ENCODE results near the gene EMP1. TPM values are rescaled to one million over a fixed set of nuclear protein-coding genes. Genes with fewer than 3 reads are reported as not detected.

The EMP1 gene
- total and polyA plus RNA-seq, 2 experiments from 2014 or later = 0.07 to 0.39 TPM

GRCh38 chr12:13247596-13247995 lies 51.1 kb downstream of the EMP1 start:
- no peak overlapping the region; the same call in 1 of the 2 replicates for H2AFZ ChIP-seq
- Mint-ChIP-seq H3K4me1 (no peaks in the 10 kb centered on the region), H3K9me3 (no peaks in the 10 kb centered on the region), H3K36me3 (ENCODE audit: low read depth) (no peaks in the 10 kb centered on the region), H3K27ac (no peak overlapping the region), H3K4me3 (no peak overlapping the region), H3K27me3 (ENCODE audit: insufficient read depth, low read depth, poor library complexity) (no peaks in the 10 kb centered on the region)
- H3K4me3 ChIP-seq = no peak overlapping the region
- no peaks in the 10 kb centered on the region for H3K27me3 ChIP-seq (ENCODE audit: insufficient read depth)
- H3K27ac ChIP-seq (ENCODE audit: low read depth) = no peak overlapping the region
- no peaks in the 10 kb centered on the region for H3F3A ChIP-seq (replicated peaks; ENCODE audit: low read depth)
- no peaks in the 10 kb centered on the region for H3K36me3 ChIP-seq (ENCODE audit: insufficient read depth)
- ATAC-seq = no peak
- no peak overlapping the region for H3K4me2 ChIP-seq
- no peaks in the 10 kb centered on the region for H3K79me2 ChIP-seq (replicated peaks; ENCODE audit: insufficient read depth)
- no peak for TF ChIP-seq JUNB (IDR thresholded peaks at IDR 0.05; ENCODE audit: unreplicated experiment)
- TF ChIP-seq REST (IDR thresholded peaks at IDR 0.05; ENCODE audit: unreplicated experiment) = no peak
- no peak for TF ChIP-seq STAT1 (IDR thresholded peaks at IDR 0.05; ENCODE audit: unreplicated experiment)
- TF ChIP-seq POLR2AphosphoS5 (IDR thresholded peaks at IDR 0.05; ENCODE audit: low read depth) = no peak
- no peak for TF ChIP-seq NANOG (IDR thresholded peaks at IDR 0.05; ENCODE audit: borderline replicate concordance)
- TF ChIP-seq ZNF114 (CRISPR knock-in tag; IDR thresholded peaks at IDR 0.05) = no peak
- TF ChIP-seq, protein P1, sequence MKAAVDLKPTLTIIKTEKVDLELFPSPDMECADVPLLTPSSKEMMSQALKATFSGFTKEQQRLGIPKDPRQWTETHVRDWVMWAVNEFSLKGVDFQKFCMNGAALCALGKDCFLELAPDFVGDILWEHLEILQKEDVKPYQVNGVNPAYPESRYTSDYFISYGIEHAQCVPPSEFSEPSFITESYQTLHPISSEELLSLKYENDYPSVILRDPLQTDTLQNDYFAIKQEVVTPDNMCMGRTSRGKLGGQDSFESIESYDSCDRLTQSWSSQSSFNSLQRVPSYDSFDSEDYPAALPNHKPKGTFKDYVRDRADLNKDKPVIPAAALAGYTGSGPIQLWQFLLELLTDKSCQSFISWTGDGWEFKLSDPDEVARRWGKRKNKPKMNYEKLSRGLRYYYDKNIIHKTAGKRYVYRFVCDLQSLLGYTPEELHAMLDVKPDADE (IDR thresholded peaks at IDR 0.05) = no peak
- TF ChIP-seq EZH2 (IDR thresholded peaks at IDR 0.05; ENCODE audit: low read depth, unreplicated experiment) = no peak
- no peak for TF ChIP-seq CTCF (conservative IDR thresholded peaks at IDR 0.05; ENCODE audit: low read depth in 2 of 2)
- TF ChIP-seq, protein P2, sequence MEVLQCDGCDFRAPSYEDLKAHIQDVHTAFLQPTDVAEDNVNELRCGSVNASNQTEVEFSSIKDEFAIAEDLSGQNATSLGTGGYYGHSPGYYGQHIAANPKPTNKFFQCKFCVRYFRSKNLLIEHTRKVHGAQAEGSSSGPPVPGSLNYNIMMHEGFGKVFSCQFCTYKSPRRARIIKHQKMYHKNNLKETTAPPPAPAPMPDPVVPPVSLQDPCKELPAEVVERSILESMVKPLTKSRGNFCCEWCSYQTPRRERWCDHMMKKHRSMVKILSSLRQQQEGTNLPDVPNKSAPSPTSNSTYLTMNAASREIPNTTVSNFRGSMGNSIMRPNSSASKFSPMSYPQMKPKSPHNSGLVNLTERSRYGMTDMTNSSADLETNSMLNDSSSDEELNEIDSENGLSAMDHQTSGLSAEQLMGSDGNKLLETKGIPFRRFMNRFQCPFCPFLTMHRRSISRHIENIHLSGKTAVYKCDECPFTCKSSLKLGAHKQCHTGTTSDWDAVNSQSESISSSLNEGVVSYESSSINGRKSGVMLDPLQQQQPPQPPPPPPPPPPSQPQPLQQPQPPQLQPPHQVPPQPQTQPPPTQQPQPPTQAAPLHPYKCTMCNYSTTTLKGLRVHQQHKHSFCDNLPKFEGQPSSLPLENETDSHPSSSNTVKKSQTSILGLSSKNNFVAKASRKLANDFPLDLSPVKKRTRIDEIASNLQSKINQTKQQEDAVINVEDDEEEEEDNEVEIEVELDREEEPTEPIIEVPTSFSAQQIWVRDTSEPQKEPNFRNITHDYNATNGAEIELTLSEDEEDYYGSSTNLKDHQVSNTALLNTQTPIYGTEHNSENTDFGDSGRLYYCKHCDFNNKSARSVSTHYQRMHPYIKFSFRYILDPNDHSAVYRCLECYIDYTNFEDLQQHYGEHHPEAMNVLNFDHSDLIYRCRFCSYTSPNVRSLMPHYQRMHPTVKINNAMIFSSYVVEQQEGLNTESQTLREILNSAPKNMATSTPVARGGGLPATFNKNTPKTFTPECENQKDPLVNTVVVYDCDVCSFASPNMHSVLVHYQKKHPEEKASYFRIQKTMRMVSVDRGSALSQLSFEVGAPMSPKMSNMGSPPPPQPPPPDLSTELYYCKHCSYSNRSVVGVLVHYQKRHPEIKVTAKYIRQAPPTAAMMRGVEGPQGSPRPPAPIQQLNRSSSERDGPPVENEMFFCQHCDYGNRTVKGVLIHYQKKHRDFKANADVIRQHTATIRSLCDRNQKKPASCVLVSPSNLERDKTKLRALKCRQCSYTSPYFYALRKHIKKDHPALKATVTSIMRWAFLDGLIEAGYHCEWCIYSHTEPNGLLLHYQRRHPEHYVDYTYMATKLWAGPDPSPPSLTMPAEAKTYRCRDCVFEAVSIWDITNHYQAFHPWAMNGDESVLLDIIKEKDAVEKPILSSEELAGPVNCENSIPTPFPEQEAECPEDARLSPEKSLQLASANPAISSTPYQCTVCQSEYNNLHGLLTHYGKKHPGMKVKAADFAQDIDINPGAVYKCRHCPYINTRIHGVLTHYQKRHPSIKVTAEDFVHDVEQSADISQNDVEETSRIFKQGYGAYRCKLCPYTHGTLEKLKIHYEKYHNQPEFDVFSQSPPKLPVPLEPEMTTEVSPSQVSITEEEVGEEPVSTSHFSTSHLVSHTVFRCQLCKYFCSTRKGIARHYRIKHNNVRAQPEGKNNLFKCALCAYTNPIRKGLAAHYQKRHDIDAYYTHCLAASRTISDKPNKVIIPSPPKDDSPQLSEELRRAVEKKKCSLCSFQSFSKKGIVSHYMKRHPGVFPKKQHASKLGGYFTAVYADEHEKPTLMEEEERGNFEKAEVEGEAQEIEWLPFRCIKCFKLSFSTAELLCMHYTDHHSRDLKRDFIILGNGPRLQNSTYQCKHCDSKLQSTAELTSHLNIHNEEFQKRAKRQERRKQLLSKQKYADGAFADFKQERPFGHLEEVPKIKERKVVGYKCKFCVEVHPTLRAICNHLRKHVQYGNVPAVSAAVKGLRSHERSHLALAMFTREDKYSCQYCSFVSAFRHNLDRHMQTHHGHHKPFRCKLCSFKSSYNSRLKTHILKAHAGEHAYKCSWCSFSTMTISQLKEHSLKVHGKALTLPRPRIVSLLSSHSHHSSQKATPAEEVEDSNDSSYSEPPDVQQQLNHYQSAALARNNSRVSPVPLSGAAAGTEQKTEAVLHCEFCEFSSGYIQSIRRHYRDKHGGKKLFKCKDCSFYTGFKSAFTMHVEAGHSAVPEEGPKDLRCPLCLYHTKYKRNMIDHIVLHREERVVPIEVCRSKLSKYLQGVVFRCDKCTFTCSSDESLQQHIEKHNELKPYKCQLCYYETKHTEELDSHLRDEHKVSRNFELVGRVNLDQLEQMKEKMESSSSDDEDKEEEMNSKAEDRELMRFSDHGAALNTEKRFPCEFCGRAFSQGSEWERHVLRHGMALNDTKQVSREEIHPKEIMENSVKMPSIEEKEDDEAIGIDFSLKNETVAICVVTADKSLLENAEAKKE (CRISPR knock-in tag; IDR thresholded peaks at IDR 0.05) = no peak
- TF ChIP-seq EZH2phosphoT487 (IDR thresholded peaks at IDR 0.05; ENCODE audit: unreplicated experiment) = no peak
- no peak for TF ChIP-seq ZNF331 (CRISPR knock-in tag; IDR thresholded peaks at IDR 0.05; ENCODE audit: low read depth)
- TF ChIP-seq CREB1 (CRISPR knock-in tag; IDR thresholded peaks at IDR 0.05; ENCODE audit: low read depth) = no peak
- peaks cover 8% of the 10 kb centered on the region for H3K9me2 ChIP-seq (ENCODE audit: insufficient read depth)
- no peaks in the 10 kb centered on the region for H4K20me1 ChIP-seq (replicated peaks; ENCODE audit: insufficient read depth)
- DNase-seq (ENCODE audit: low spot score) = no peak
- H3K4me1 ChIP-seq (ENCODE audit: insufficient read depth) = no peaks in the 10 kb centered on the region

Data from GM23338 (cell line).